IMR-90 (cell line): ENCODE data around the gene SPIN2A. TPM values are rescaled to one million over a fixed set of nuclear protein-coding genes. Genes with fewer than 3 reads are reported as not detected.

ENCODE experiments used
- ATAC-seq: fragments of 200-7000 bp; cut with Tn5 transposase; 2 replicates; pipeline ENCODE4 v1.9.1; 2020; ENCODE audit warnings: low read depth, mild to moderate bottlenecking, moderate library complexity
- BruUV-seq: library from RNA; stranded (reverse); fragments of 400-500 nt; replicated peaks from 2 replicates; lab custom pipeline; 2021; lab: Mats Ljungman, UMichigan
- CTCF ChIA-PET: fragments of 300-600 bp; formaldehyde crosslinking; extraction: SDS; loops from one replicate; lab custom pipeline; 2021; ENCODE audit warnings: antibody characterized with exemption; lab: Yijun Ruan, JAX
- POLR2A ChIA-PET: fragments of 300-600 bp; sonication (Branson Sonifier 250); formaldehyde crosslinking; loops from one replicate; lab custom pipeline; 2022; ENCODE audit warnings: antibody characterized with exemption; ENCODE audit not compliant: unreplicated experiment; lab: Charles Lee
- DNase-seq: peaks from one replicate; pipeline ENCODE4 v3.0.0; 2013
- H2AFZ ChIP-seq: replicated peaks from 2 replicates; pipeline ENCODE3; 2013; ENCODE audit warnings: low read length, mild to moderate bottlenecking; ENCODE audit not compliant: poor library complexity
- H2AK5ac ChIP-seq: 2 replicates; pipeline ENCODE4 v1.6.1; 2013; ENCODE audit warnings: low read depth, low read length, inconsistent platforms
- H2AK9ac ChIP-seq: replicated peaks from 2 replicates; pipeline ENCODE3; 2013; ENCODE audit warnings: mild to moderate bottlenecking, low read depth, low read length, moderate library complexity; ENCODE audit not compliant: poor library complexity
- H2BK120ac ChIP-seq: 2 replicates; pipeline ENCODE4 v1.6.1; 2013; ENCODE audit warnings: low read depth, low read length, inconsistent platforms
- H2BK15ac ChIP-seq: 3 replicates; pipeline ENCODE4 v1.6.1; 2013; ENCODE audit warnings: low read depth, low read length, inconsistent platforms
- H2BK20ac ChIP-seq: 2 replicates; pipeline ENCODE4 v1.6.1; 2013; ENCODE audit warnings: low read depth, mild to moderate bottlenecking, inconsistent platforms, low read length, moderate library complexity
- H2BK5ac ChIP-seq: 2 replicates; pipeline ENCODE4 v1.6.1; 2013; ENCODE audit warnings: mild to moderate bottlenecking, low read depth, low read length, inconsistent platforms; ENCODE audit not compliant: poor library complexity, severe bottlenecking
- H3K14ac ChIP-seq: replicated peaks from 2 replicates; pipeline ENCODE4 v1.6.1; 2013; ENCODE audit warnings: low read depth, low read length, inconsistent platforms
- H3K18ac ChIP-seq: 2 replicates; pipeline ENCODE4 v1.6.1; 2013; ENCODE audit warnings: low read depth, low read length, control low read depth
- H3K23ac ChIP-seq: 2 replicates; pipeline ENCODE4 v1.6.1; 2013; ENCODE audit warnings: low read depth, low read length, inconsistent platforms
- H3K27ac ChIP-seq: 2 replicates; pipeline ENCODE4 v1.5.1; 2013; ENCODE audit warnings: mild to moderate bottlenecking, control low read depth, low read length; ENCODE audit not compliant: insufficient read depth
- H3K27me3 ChIP-seq: 2 replicates; pipeline ENCODE4 v1.6.1; 2013; ENCODE audit warnings: low read length; ENCODE audit not compliant: control insufficient read depth, insufficient read depth
- H3K36me3 ChIP-seq: 2 replicates; pipeline ENCODE4 v1.6.1; 2013; ENCODE audit warnings: low read length, mixed read lengths; ENCODE audit not compliant: control insufficient read depth, insufficient read depth
- H3K4ac ChIP-seq: 2 replicates; pipeline ENCODE4 v1.6.1; 2013; ENCODE audit warnings: low read depth, low read length, inconsistent platforms
- H3K4me1 ChIP-seq: 2 replicates; pipeline ENCODE4 v1.6.1; 2013; ENCODE audit warnings: low read length, mixed read lengths; ENCODE audit not compliant: control insufficient read depth, insufficient read depth
- H3K4me2 ChIP-seq: 2 replicates; pipeline ENCODE4 v1.6.1; 2013; ENCODE audit warnings: low read depth, mild to moderate bottlenecking, control low read depth, low read length, moderate library complexity
- H3K4me3 ChIP-seq: 2 replicates; pipeline ENCODE4 v1.5.1; 2013; ENCODE audit warnings: low read depth, mild to moderate bottlenecking, control low read depth, low read length, moderate library complexity; ENCODE audit not compliant: insufficient read depth
- H3K56ac ChIP-seq: 2 replicates; pipeline ENCODE4 v1.6.1; 2013; ENCODE audit warnings: low read length, inconsistent platforms; ENCODE audit not compliant: insufficient read depth; ENCODE audit errors: extremely low read depth
- H3K79me1 ChIP-seq, 2 experiments: 2 replicates each; pipeline ENCODE4 v1.6.1; 2013; ENCODE audit warnings: low read length in 2 of 2, inconsistent platforms in 1 of 2, low read depth in 1 of 2
- H3K9ac ChIP-seq: 2 replicates; pipeline ENCODE4 v1.6.1; 2013; ENCODE audit warnings: low read depth, low read length, control low read depth
- H3K9me1 ChIP-seq: 2 replicates; pipeline ENCODE4 v1.6.1; 2013; ENCODE audit warnings: low read length, inconsistent platforms; ENCODE audit not compliant: insufficient read depth
- H3K9me3 ChIP-seq: 2 replicates; pipeline ENCODE4 v1.6.1; 2013; ENCODE audit warnings: low read length; ENCODE audit not compliant: control insufficient read depth, insufficient read depth
- H4K20me1 ChIP-seq: 2 replicates; pipeline ENCODE4 v1.6.1; 2013; ENCODE audit warnings: low read length, inconsistent platforms; ENCODE audit not compliant: insufficient read depth
- H4K5ac ChIP-seq: 2 replicates; pipeline ENCODE4 v1.6.1; 2013; ENCODE audit warnings: mild to moderate bottlenecking, low read depth, low read length, control low read depth
- H4K8ac ChIP-seq, 2 experiments: 2 replicates each; pipeline ENCODE4 v1.6.1; 2013; ENCODE audit warnings: low read depth in 2 of 2, low read length in 2 of 2, control low read depth in 1 of 2, inconsistent platforms in 1 of 2
- H4K91ac ChIP-seq: 2 replicates; pipeline ENCODE4 v1.6.1; 2013; ENCODE audit warnings: low read depth, low read length, inconsistent platforms; ENCODE audit not compliant: insufficient read depth
- BHLHE40 ChIP-seq: fragments of 150-350 bp; IDR thresholded peaks from 2 replicates; pipeline ENCODE4 v1.6.1; 2016; ENCODE audit warnings: mild to moderate bottlenecking, low read depth, low read length
- CEBPB ChIP-seq: IDR thresholded peaks from 2 replicates; pipeline ENCODE4 v1.6.1; 2012; ENCODE audit warnings: low read depth, low read length, improper control_type of control experiment
- CHD1 ChIP-seq: IDR thresholded peaks from 2 replicates; pipeline ENCODE4 v1.6.1; 2012; ENCODE audit warnings: low read depth, low read length, improper control_type of control experiment
- FOS ChIP-seq: fragments of 150-350 bp; IDR thresholded peaks from 2 replicates; pipeline ENCODE4 v1.6.1; 2016; ENCODE audit warnings: low read depth, low read length
- MAFK ChIP-seq: IDR thresholded peaks from 2 replicates; pipeline ENCODE4 v1.6.1; 2012; ENCODE audit warnings: low read depth, low read length, improper control_type of control experiment
- MAZ ChIP-seq: IDR thresholded peaks from 2 replicates; pipeline ENCODE4 v1.6.1; 2012; ENCODE audit warnings: low read depth, mild to moderate bottlenecking, low read length, improper control_type of control experiment, moderate library complexity, borderline replicate concordance
- MXI1 ChIP-seq: IDR thresholded peaks from 2 replicates; pipeline ENCODE4 v1.6.1; 2012; ENCODE audit warnings: low read depth, mild to moderate bottlenecking, low read length, moderate library complexity, borderline replicate concordance
- NFE2L2 ChIP-seq: fragments of 150-350 bp; IDR thresholded peaks from 2 replicates; pipeline ENCODE4 v1.6.1; 2016; ENCODE audit warnings: low read depth, mild to moderate bottlenecking, low read length
- POLR2A ChIP-seq: IDR thresholded peaks from 2 replicates; pipeline ENCODE4 v1.6.1; 2012; ENCODE audit warnings: mild to moderate bottlenecking, low read depth, low read length
- RAD21 ChIP-seq: IDR thresholded peaks from 2 replicates; pipeline ENCODE4 v1.6.1; 2012; ENCODE audit warnings: low read length, improper control_type of control experiment
- RCOR1 ChIP-seq: IDR thresholded peaks from 2 replicates; pipeline ENCODE4 v1.6.1; 2012; ENCODE audit warnings: mild to moderate bottlenecking, low read length, improper control_type of control experiment; ENCODE audit not compliant: insufficient replicate concordance
- RFX5 ChIP-seq: IDR thresholded peaks from 2 replicates; pipeline ENCODE4 v1.8.0; 2012; ENCODE audit warnings: low read depth, mild to moderate bottlenecking, low read length, moderate library complexity
- SMC3 ChIP-seq: fragments of 150-350 bp; IDR thresholded peaks from 2 replicates; pipeline ENCODE4 v1.6.1; 2016; ENCODE audit warnings: low read depth, mild to moderate bottlenecking, antibody characterized with exemption, low read length, moderate library complexity
- WGBS, 2 experiments: methylation state at CpG; one replicate each; pipeline versions ENCODE4 v1.1.5 to v1.1.7; 2013; ENCODE audit warnings: missing lambda C conversion rate in 2 of 2; ENCODE audit not compliant: insufficient read length in 1 of 2; ENCODE audit errors: extremely low coverage in 2 of 2; 5-methylcytosine and 5-hydroxymethylcytosine counted together
- dilution Hi-C: fragments of 300-500 bp; cut with HindIII; formaldehyde crosslinking; loops from one replicate; pipeline ENCODE4 v1.14.3; 2018; ENCODE audit warnings: low sequenced_read_pairs; ENCODE audit not compliant: unreplicated experiment
- in situ Hi-C: fragments of 300-500 bp; cut with MboI; formaldehyde crosslinking; loops from 3 replicates; pipeline ENCODE4 v1.14.3; 2019; ENCODE audit warnings: low sequenced_read_pairs, inconsistent platforms, mixed read lengths
- intact Hi-C: fragments of 100-400 bp; cut with micrococcal nuclease; formaldehyde crosslinking; loops from 2 replicates; pipeline ENCODE4 v1.10.0; 2022
- polyA plus RNA-seq, 3 experiments: library from polyadenylated mRNA; depleted of rRNA; stranded (reverse); fragments of >200 nt; gene quantifications; 2 replicates each; pipeline ENCODE4 v1.2.3, GENCODE V29; 2012; ENCODE audit warnings: low replicate concordance in 1 of 3
- total RNA-seq: library from RNA; depleted of rRNA; stranded (reverse); fragments of >200 nt; gene quantifications from 2 replicates; pipeline ENCODE4 v1.2.3, GENCODE V29; 2012
- TF ChIP-seq, protein P1 (sequence below): fragments of 150-350 bp; IDR thresholded peaks from 2 replicates; pipeline ENCODE4 v1.6.1; 2017; ENCODE audit warnings: mild to moderate bottlenecking, antibody characterized with exemption, low read length, low read depth
- TF ChIP-seq, protein P2 (sequence below): fragments of 150-350 bp; IDR thresholded peaks from 2 replicates; pipeline ENCODE4 v1.6.1; 2016; ENCODE audit warnings: low read depth, mild to moderate bottlenecking, low read length, moderate library complexity, borderline replicate concordance
- TF ChIP-seq, protein P3 (sequence below): conservative IDR thresholded peaks from 2 replicates; pipeline ENCODE4 v1.5.1; 2012; ENCODE audit warnings: mild to moderate bottlenecking, low read depth, low read length, improper control_type of control experiment

SPIN2A gene
- total and polyA plus RNA-seq, 2 of the 4 experiments (the other 2 are of a cell fraction), result 0.18 to 0.63 TPM

DNA sequence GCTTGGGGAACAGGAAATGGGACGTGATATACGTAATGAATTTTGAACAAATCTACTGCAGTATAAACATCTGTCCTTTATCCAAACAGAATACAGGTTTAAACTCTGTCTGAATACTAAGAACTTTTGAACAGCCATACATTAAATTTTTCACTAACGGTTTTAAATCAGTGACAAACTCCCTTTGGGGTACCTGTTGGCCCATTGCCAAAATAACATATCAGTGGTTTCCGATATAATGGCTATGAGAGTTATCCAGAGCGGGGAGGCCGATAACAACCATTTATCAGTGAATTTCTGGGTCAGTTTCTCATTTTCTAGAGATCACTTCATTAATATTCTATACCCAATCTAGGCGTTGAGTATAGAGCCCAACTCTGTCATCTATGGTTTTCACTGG is 5.2 kb downstream of the SPIN2A start:
- no peak overlapping the region for H4K91ac ChIP-seq
- no peak overlapping the region for H3K4me3 ChIP-seq
- H2BK20ac ChIP-seq, result no peak overlapping the region
- H4K5ac ChIP-seq, result no peak overlapping the region
- H3K14ac ChIP-seq, result no peak overlapping the region
- H3K18ac ChIP-seq, result no peak overlapping the region
- H3K4me2 ChIP-seq, result no peak overlapping the region
- no peak overlapping the region for H2BK5ac ChIP-seq
- TF ChIP-seq SMC3 (no peak), POLR2A (no peak), NFE2L2 (no peak), CEBPB (no peak), MAFK (no peak), BHLHE40 (no peak), MAZ (no peak), FOS (no peak), CHD1 (no peak), RCOR1 (no peak), MXI1 (no peak), RAD21 (no peak), RFX5 (no peak)
- TF ChIP-seq, protein P1, sequence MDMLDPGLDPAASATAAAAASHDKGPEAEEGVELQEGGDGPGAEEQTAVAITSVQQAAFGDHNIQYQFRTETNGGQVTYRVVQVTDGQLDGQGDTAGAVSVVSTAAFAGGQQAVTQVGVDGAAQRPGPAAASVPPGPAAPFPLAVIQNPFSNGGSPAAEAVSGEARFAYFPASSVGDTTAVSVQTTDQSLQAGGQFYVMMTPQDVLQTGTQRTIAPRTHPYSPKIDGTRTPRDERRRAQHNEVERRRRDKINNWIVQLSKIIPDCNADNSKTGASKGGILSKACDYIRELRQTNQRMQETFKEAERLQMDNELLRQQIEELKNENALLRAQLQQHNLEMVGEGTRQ, result no peak
- TF ChIP-seq, protein P2, sequence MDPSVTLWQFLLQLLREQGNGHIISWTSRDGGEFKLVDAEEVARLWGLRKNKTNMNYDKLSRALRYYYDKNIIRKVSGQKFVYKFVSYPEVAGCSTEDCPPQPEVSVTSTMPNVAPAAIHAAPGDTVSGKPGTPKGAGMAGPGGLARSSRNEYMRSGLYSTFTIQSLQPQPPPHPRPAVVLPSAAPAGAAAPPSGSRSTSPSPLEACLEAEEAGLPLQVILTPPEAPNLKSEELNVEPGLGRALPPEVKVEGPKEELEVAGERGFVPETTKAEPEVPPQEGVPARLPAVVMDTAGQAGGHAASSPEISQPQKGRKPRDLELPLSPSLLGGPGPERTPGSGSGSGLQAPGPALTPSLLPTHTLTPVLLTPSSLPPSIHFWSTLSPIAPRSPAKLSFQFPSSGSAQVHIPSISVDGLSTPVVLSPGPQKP, result no peak
- TF ChIP-seq, protein P3, sequence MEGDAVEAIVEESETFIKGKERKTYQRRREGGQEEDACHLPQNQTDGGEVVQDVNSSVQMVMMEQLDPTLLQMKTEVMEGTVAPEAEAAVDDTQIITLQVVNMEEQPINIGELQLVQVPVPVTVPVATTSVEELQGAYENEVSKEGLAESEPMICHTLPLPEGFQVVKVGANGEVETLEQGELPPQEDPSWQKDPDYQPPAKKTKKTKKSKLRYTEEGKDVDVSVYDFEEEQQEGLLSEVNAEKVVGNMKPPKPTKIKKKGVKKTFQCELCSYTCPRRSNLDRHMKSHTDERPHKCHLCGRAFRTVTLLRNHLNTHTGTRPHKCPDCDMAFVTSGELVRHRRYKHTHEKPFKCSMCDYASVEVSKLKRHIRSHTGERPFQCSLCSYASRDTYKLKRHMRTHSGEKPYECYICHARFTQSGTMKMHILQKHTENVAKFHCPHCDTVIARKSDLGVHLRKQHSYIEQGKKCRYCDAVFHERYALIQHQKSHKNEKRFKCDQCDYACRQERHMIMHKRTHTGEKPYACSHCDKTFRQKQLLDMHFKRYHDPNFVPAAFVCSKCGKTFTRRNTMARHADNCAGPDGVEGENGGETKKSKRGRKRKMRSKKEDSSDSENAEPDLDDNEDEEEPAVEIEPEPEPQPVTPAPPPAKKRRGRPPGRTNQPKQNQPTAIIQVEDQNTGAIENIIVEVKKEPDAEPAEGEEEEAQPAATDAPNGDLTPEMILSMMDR, result no peak
- intact Hi-C loops (no loop called here), dilution Hi-C loops (no loop called here), in situ Hi-C loops (loop anchor here (25.0 kb wide), 1 partner anchor 780 kb away; the partner anchor contains the start of gene ZXDA)
- CTCF ChIA-PET, result no interaction called here
- H3K36me3 ChIP-seq, result no peaks in the 10 kb centered on the region
- DNase-seq, result no peak
- H4K20me1 ChIP-seq, result no peaks in the 10 kb centered on the region
- no peaks in the 10 kb centered on the region for H3K79me1 ChIP-seq
- BruUV-seq, result no TSS peak
- no peaks in the 10 kb centered on the region for H3K9me1 ChIP-seq
- H3K56ac ChIP-seq, result no peak overlapping the region
- no peak for ATAC-seq
- no peak overlapping the region for H3K27ac ChIP-seq
- no peak overlapping the region for H2BK120ac ChIP-seq
- no peak overlapping the region for H2BK15ac ChIP-seq
- no peak overlapping the region for H2AK9ac ChIP-seq
- WGBS, 2 experiments, result 93% methylated on average over 3 of the region's 7 CpGs; no CpG with 5 or more reads in 1 of the 2 experiments
- H3K23ac ChIP-seq, result no peak overlapping the region
- POLR2A ChIA-PET, result no interaction called here
- H4K8ac ChIP-seq, result no peak overlapping the region
- no peak overlapping the region for H2AK5ac ChIP-seq
- H3K9me3 ChIP-seq, result no peaks in the 10 kb centered on the region
- no peak overlapping the region for H2AFZ ChIP-seq
- no peak overlapping the region for H3K4ac ChIP-seq
- no peaks in the 10 kb centered on the region for H3K4me1 ChIP-seq
- no peaks in the 10 kb centered on the region for H3K27me3 ChIP-seq
- no peak overlapping the region for H3K9ac ChIP-seq
